ENCODE measurements around the gene ADCY2.

GRCh38 chr5:7628820-7629219 is 232.9 kb downstream of the ADCY2 start:
- no peak for TF ChIP-seq POLR2A (IDR thresholded peaks at IDR 0.05)
- TF ChIP-seq CTCF (IDR thresholded peaks at IDR 0.05): no peak
